ENCODE results near the gene GEMIN2.

DNA sequence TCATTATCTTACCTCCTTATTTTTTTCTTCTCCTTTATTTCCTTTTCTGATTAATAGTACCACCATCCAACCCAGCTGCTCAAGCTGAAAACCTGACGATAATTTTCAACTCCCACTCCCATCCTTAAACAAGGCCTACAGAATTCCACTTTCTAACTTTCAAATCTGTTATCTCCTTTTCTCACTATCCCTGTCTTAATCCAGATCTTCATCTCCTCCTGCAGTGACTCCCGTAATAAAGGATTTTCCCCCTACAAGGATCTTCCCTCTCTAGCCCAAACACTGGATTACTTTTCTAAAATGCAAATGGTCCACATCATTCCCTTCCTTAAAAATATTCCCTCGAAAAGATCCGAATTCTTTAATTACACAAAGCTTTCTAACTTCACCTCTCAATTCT is 54.5 kb downstream of the GEMIN2 start:
- TF ChIP-seq SP1 (IDR thresholded peaks at IDR 0.05) (no peak), ZNF384 (IDR thresholded peaks at IDR 0.05) (no peak), FOXM1 (IDR thresholded peaks at IDR 0.05; ENCODE audit: borderline replicate concordance) (no peak), SUZ12 (IDR thresholded peaks at IDR 0.05) (no peak), ELF4 (IDR thresholded peaks at IDR 0.05) (no peak), FOXK2 (IDR thresholded peaks at IDR 0.05) (no peak), BHLHE40 (IDR thresholded peaks at IDR 0.05; ENCODE audit: borderline replicate concordance) (no peak), HDGF (IDR thresholded peaks at IDR 0.05; ENCODE audit: borderline replicate concordance) (no peak), LEF1 (IDR thresholded peaks at IDR 0.05; ENCODE audit: borderline replicate concordance) (no peak), L3MBTL2 (conservative IDR thresholded peaks at IDR 0.05) (no peak), TARDBP (IDR thresholded peaks at IDR 0.05) (no peak)
- TF ChIP-seq, protein P1, sequence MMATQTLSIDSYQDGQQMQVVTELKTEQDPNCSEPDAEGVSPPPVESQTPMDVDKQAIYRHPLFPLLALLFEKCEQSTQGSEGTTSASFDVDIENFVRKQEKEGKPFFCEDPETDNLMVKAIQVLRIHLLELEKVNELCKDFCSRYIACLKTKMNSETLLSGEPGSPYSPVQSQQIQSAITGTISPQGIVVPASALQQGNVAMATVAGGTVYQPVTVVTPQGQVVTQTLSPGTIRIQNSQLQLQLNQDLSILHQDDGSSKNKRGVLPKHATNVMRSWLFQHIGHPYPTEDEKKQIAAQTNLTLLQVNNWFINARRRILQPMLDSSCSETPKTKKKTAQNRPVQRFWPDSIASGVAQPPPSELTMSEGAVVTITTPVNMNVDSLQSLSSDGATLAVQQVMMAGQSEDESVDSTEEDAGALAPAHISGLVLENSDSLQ (IDR thresholded peaks at IDR 0.05): no peak
